GM11168 (cell line): ENCODE measurements around the gene LARGE2.

Experiments
- in situ Hi-C: fragments of 300-500 bp; cut with MboI; formaldehyde crosslinking; loops from one replicate; pipeline ENCODE4 v1.12.0; 2022; ENCODE audit warnings: low sequenced_read_pairs; ENCODE audit not compliant: unreplicated experiment

LARGE2 gene

GRCh38 chr11:45947885-45948284, 25.4 kb downstream of the LARGE2 start:
- in situ Hi-C loops = no loop called here

- in situ Hi-C loops = no loop called here
These were observed 25.9 kb downstream of the LARGE2 start for GRCh38 chr11:45948356-45948755.

- in situ Hi-C loops = no loop called here
These were observed 27.5 kb downstream of the LARGE2 start for GRCh38 chr11:45949992-45950407.

- in situ Hi-C loops = no loop called here
These were observed 37.4 kb downstream of the LARGE2 start for GRCh38 chr11:45959851-45960250.

GRCh38 chr11:45960387-45961095, 38.1 kb downstream of the LARGE2 start:
- in situ Hi-C loops = no loop called here

- in situ Hi-C loops = no loop called here
These were observed 39.3 kb downstream of the LARGE2 start for GRCh38 chr11:45961751-45962240.

GRCh38 chr11:45964911-45965389, 42.5 kb downstream of the LARGE2 start:
- in situ Hi-C loops = no loop called here

GRCh38 chr11:45967506-45967905, 45.0 kb downstream of the LARGE2 start:
- in situ Hi-C loops = no loop called here

GRCh38 chr11:45968901-45969300, 46.4 kb downstream of the LARGE2 start:
- in situ Hi-C loops = no loop called here

- in situ Hi-C loops = no loop called here
These were observed 51.1 kb downstream of the LARGE2 start for GRCh38 chr11:45973601-45974000.

- in situ Hi-C loops = no loop called here
These were observed 52.4 kb downstream of the LARGE2 start for GRCh38 chr11:45974806-45975205.
